SK-N-SH treated with all-trans-retinoic acid at 6 μM for 48 hours (cell line): Measurements from ENCODE around the gene AMY2B.
"Not testable (repeated sequence)": the region's sequence is repeated elsewhere in the genome, so short reads cannot be mapped to it uniquely, and the experiment has no call there.

Experiments
- ATAC-seq: fragments of 200-7000 bp; cut with Tn5 transposase; 3 replicates; pipeline ENCODE4 v1.9.1; 2020; ENCODE audit warnings: mild to moderate bottlenecking, moderate library complexity
- ARNTL ChIP-seq: fragments of 450-650 bp; formaldehyde crosslinking; IDR thresholded peaks from 2 replicates; pipeline ENCODE4 v1.5.0; 2020; ENCODE audit warnings: low read depth, mild to moderate bottlenecking, moderate library complexity, borderline replicate concordance
- BACH2 ChIP-seq: fragments of 250-450 bp; sonication (Bioruptor Pico); IDR thresholded peaks from 2 replicates; pipeline ENCODE4 v1.9.0; 2021; ENCODE audit warnings: mild to moderate bottlenecking, borderline replicate concordance
- CSDC2 ChIP-seq: fragments of 250-450 bp; sonication (Bioruptor Pico); IDR thresholded peaks from 2 replicates; pipeline ENCODE4 v1.5.0; 2020; ENCODE audit warnings: mild to moderate bottlenecking, moderate library complexity
- ESRRG ChIP-seq: fragments of 250-450 bp; sonication (Bioruptor Pico); IDR thresholded peaks from 2 replicates; pipeline ENCODE4 v1.6.1; 2021; ENCODE audit warnings: mild to moderate bottlenecking
- GLIS3 ChIP-seq: fragments of 250-450 bp; sonication (Bioruptor Pico); IDR thresholded peaks from 2 replicates; pipeline ENCODE4 v1.5.0; 2020; ENCODE audit warnings: mild to moderate bottlenecking, moderate library complexity
- ISL1 ChIP-seq: fragments of 250-450 bp; sonication (Bioruptor Pico); IDR thresholded peaks from 2 replicates; pipeline ENCODE4 v2.1.2; 2022; ENCODE audit warnings: mild to moderate bottlenecking, moderate library complexity
- OSR1 ChIP-seq: fragments of 250-450 bp; sonication (Bioruptor Pico); IDR thresholded peaks from 2 replicates; pipeline ENCODE4 v1.8.0; 2022; ENCODE audit warnings: moderate library complexity, mild to moderate bottlenecking, inconsistent platforms
- PPARA ChIP-seq: fragments of 250-450 bp; sonication (Bioruptor Pico); IDR thresholded peaks from 2 replicates; pipeline ENCODE4 v1.5.0; 2020; ENCODE audit warnings: mild to moderate bottlenecking, borderline replicate concordance
- RARB ChIP-seq: fragments of 250-450 bp; sonication (Bioruptor Pico); IDR thresholded peaks from 2 replicates; pipeline ENCODE4 v1.8.0; 2021; ENCODE audit warnings: mild to moderate bottlenecking, moderate library complexity
- SNAI2 ChIP-seq: fragments of 250-450 bp; sonication (Bioruptor Pico); IDR thresholded peaks from 2 replicates; pipeline ENCODE4 v1.5.0; 2020; ENCODE audit warnings: mild to moderate bottlenecking, moderate library complexity
- TCF4 ChIP-seq: fragments of 250-450 bp; sonication (Bioruptor Pico); IDR thresholded peaks from 2 replicates; pipeline ENCODE4 v1.8.0; 2021; ENCODE audit warnings: mild to moderate bottlenecking, moderate library complexity, borderline replicate concordance
- TOX ChIP-seq: fragments of 250-450 bp; sonication (Bioruptor Pico); IDR thresholded peaks from 2 replicates; pipeline ENCODE4 v1.8.0; 2021; ENCODE audit warnings: mild to moderate bottlenecking, moderate library complexity, borderline replicate concordance
- ZC3H10 ChIP-seq: fragments of 250-450 bp; sonication (Bioruptor Pico); IDR thresholded peaks from 2 replicates; pipeline ENCODE4 v1.5.1; 2021; ENCODE audit warnings: mild to moderate bottlenecking, moderate library complexity
- ZFP3 ChIP-seq: fragments of 250-450 bp; sonication (Bioruptor Pico); IDR thresholded peaks from 2 replicates; pipeline ENCODE4 v1.5.0; 2020; ENCODE audit warnings: mild to moderate bottlenecking, moderate library complexity
- ZFP30 ChIP-seq: fragments of 450-650 bp; formaldehyde crosslinking; IDR thresholded peaks from 2 replicates; pipeline ENCODE4 v1.5.0; 2022; ENCODE audit warnings: mild to moderate bottlenecking, moderate library complexity
- ZNF565 ChIP-seq: fragments of 450-650 bp; formaldehyde crosslinking; conservative IDR thresholded peaks from 2 replicates; pipeline ENCODE4 v1.5.0; 2020; ENCODE audit warnings: low read depth, mild to moderate bottlenecking, moderate library complexity
- ZNF70 ChIP-seq: fragments of 450-650 bp; formaldehyde crosslinking; IDR thresholded peaks from 2 replicates; pipeline ENCODE4 v1.5.0; 2020; ENCODE audit warnings: mild to moderate bottlenecking, moderate library complexity
- ZNF8 ChIP-seq: fragments of 450-650 bp; formaldehyde crosslinking; IDR thresholded peaks from 2 replicates; pipeline ENCODE4 v1.5.0; 2020; ENCODE audit warnings: mild to moderate bottlenecking, moderate library complexity
- TF ChIP-seq, protein P1 (sequence below): fragments of 250-450 bp; sonication (Bioruptor Pico); IDR thresholded peaks from 2 replicates; pipeline ENCODE4 v1.8.0; 2020; ENCODE audit warnings: mild to moderate bottlenecking, moderate library complexity, borderline replicate concordance
- TF ChIP-seq, protein P2 (sequence below): fragments of 250-450 bp; sonication (Bioruptor Pico); IDR thresholded peaks from 2 replicates; pipeline ENCODE4 v1.5.1; 2021; ENCODE audit warnings: mild to moderate bottlenecking, moderate library complexity
- TF ChIP-seq, protein P3 (sequence below): fragments of 250-450 bp; sonication (Bioruptor Pico); IDR thresholded peaks from 2 replicates; pipeline ENCODE4 v1.8.0; 2021; ENCODE audit warnings: low read depth, mild to moderate bottlenecking, moderate library complexity, borderline replicate concordance
- TF ChIP-seq, protein P4 (sequence below): fragments of 250-450 bp; sonication (Bioruptor Pico); IDR thresholded peaks from 2 replicates; pipeline ENCODE4 v1.5.1; 2020; ENCODE audit warnings: low read depth, mild to moderate bottlenecking, moderate library complexity

Gene AMY2B

DNA sequence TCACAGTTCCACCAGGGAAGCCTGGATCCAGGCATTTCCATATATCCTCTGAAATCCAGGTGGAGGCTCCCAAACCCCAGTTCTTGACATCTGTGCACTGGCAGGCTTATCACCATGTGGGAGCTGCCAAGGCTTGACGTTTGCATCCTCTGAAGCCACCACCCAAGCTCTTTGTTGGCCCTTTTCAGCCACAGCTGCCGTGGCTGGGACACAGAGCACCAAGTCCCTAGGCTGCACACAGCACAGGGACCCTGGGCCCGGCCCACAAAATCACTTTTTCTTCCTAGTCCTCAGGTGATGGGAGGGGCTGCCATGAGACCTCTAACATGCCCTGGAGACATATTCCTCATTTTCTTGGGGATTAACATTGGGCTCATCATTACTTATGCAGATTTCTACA is 23.5 kb upstream of the AMY2B start:
- no peak for ATAC-seq
- TF ChIP-seq SNAI2 (CRISPR knock-in tag) (no peak), ESRRG (CRISPR knock-in tag) (no peak), TOX (CRISPR knock-in tag) (no peak), ISL1 (CRISPR knock-in tag) (no peak), CSDC2 (CRISPR knock-in tag) (no peak), ZNF565 (CRISPR knock-in tag) (no peak), BACH2 (no peak), ARNTL (no peak), ZNF8 (no peak)
- TF ChIP-seq, protein P1, sequence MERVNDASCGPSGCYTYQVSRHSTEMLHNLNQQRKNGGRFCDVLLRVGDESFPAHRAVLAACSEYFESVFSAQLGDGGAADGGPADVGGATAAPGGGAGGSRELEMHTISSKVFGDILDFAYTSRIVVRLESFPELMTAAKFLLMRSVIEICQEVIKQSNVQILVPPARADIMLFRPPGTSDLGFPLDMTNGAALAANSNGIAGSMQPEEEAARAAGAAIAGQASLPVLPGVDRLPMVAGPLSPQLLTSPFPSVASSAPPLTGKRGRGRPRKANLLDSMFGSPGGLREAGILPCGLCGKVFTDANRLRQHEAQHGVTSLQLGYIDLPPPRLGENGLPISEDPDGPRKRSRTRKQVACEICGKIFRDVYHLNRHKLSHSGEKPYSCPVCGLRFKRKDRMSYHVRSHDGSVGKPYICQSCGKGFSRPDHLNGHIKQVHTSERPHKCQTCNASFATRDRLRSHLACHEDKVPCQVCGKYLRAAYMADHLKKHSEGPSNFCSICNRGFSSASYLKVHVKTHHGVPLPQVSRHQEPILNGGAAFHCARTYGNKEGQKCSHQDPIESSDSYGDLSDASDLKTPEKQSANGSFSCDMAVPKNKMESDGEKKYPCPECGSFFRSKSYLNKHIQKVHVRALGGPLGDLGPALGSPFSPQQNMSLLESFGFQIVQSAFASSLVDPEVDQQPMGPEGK (CRISPR knock-in tag), result no peak

DNA sequence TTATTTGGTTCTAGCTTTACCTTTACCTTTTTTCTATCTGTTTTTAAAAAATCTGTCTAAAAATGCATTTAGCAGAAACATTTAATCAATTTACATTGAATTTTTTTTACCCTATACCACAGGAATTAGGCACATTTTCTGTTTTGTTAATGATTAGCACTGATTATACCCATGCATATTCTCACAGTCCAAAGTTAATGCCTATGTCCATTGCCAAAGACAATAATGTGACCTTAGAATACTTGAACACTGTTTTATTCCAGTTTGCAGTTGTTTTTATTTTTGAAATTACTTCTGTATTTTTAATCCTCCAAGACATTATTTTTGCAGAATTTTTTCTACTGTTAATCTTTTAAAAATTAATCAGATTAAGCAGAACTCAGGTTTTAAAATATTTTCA is 11.0 kb upstream of the AMY2B start:
- no peak for ATAC-seq
- TF ChIP-seq ESRRG (CRISPR knock-in tag), result no peak
- TF ChIP-seq, protein P2, sequence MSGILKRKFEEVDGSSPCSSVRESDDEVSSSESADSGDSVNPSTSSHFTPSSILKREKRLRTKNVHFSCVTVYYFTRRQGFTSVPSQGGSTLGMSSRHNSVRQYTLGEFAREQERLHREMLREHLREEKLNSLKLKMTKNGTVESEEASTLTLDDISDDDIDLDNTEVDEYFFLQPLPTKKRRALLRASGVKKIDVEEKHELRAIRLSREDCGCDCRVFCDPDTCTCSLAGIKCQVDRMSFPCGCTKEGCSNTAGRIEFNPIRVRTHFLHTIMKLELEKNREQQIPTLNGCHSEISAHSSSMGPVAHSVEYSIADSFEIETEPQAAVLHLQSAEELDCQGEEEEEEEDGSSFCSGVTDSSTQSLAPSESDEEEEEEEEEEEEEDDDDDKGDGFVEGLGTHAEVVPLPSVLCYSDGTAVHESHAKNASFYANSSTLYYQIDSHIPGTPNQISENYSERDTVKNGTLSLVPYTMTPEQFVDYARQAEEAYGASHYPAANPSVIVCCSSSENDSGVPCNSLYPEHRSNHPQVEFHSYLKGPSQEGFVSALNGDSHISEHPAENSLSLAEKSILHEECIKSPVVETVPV (CRISPR knock-in tag), result no peak
- no peak for TF ChIP-seq ZNF565 (CRISPR knock-in tag)
- TF ChIP-seq ZNF8, result no peak
- TF ChIP-seq OSR1, result no peak
- no peak for TF ChIP-seq TOX (CRISPR knock-in tag)
- no peak for TF ChIP-seq RARB (CRISPR knock-in tag)
- no peak for TF ChIP-seq ZFP30
- TF ChIP-seq CSDC2 (CRISPR knock-in tag), result no peak
- no peak for TF ChIP-seq ZFP3 (CRISPR knock-in tag)
- TF ChIP-seq SNAI2 (CRISPR knock-in tag), result no peak
- no peak for TF ChIP-seq ZC3H10 (CRISPR knock-in tag)
- TF ChIP-seq ZNF70, result no peak
- TF ChIP-seq BACH2, result no peak
- TF ChIP-seq ARNTL, result no peak
- no peak for TF ChIP-seq GLIS3 (CRISPR knock-in tag)
- TF ChIP-seq, protein P3, sequence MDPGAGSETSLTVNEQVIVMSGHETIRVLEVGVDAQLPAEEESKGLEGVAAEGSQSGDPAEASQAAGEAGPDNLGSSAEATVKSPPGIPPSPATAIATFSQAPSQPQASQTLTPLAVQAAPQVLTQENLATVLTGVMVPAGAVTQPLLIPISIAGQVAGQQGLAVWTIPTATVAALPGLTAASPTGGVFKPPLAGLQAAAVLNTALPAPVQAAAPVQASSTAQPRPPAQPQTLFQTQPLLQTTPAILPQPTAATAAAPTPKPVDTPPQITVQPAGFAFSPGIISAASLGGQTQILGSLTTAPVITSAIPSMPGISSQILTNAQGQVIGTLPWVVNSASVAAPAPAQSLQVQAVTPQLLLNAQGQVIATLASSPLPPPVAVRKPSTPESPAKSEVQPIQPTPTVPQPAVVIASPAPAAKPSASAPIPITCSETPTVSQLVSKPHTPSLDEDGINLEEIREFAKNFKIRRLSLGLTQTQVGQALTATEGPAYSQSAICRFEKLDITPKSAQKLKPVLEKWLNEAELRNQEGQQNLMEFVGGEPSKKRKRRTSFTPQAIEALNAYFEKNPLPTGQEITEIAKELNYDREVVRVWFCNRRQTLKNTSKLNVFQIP (CRISPR knock-in tag), result no peak
- no peak for TF ChIP-seq PPARA (CRISPR knock-in tag)
- no peak for TF ChIP-seq TCF4 (CRISPR knock-in tag)

DNA sequence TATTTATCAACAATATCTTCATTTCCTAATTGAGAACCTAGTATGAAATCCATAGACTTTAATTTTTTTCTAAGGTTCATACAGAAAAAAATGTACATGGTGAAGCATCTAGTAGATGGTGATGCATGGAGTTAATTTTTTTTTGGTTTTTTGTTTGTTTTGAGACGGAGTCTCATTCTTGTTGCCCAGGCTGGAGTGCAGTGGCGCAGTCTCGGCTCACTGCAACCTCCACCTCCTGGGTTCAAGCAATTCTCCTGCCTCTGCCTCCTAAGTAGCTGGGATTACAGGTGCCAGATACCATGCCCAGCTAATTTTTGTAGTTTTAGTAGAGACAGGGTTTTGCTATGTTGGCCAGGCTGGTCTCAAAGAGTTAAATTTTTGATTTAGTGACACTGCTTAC is 10.3 kb upstream of the AMY2B start:
- ATAC-seq, result not testable (repeated sequence)

DNA sequence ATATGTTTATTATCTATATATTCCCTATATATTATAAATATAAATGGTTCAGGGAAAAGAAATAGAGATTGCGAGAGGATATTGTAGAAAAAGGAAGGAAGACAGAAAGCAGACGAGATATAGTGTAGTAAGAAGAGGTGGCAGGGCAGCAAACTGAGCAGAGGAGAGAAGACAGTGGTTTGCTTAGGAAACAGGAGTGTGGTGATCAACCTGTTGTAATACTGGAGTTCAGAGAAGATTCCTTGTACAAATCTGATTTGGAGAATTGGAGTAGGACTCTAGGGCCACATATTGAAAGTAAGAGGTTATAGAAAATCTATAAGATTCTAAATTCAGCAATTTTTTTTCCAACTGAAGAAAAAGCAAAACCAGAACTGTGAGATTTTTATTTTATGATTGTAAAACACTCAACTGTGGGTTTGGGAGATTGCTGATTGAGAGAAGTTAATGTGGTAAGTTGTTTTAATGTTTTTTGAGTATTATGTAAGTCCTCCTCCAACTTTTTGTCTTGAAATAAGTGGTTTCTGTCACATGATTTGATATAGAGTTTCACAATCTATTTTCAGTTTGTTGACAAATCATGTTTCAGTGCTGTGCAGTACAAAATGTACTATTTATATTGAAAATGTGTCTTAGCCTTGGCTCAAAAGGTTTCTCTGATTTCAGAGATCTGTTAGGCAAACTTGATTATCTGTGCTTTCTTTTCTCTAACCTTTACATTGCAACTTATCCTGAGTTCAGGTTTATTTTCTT is 9.6 kb upstream of the AMY2B start:
- ATAC-seq, result no peak

More for the DNA sequence above, 9.6 kb upstream of the AMY2B start:
- TF ChIP-seq TCF4 (CRISPR knock-in tag) (no peak), GLIS3 (CRISPR knock-in tag) (no peak), ESRRG (CRISPR knock-in tag) (no peak), ZC3H10 (CRISPR knock-in tag) (no peak), RARB (CRISPR knock-in tag) (no peak), OSR1 (no peak), ZFP30 (no peak), ARNTL (no peak), ZNF8 (no peak), BACH2 (no peak)
- TF ChIP-seq, protein P1 (CRISPR knock-in tag), result no peak
- TF ChIP-seq, protein P3 (CRISPR knock-in tag), result no peak
- TF ChIP-seq, protein P4, sequence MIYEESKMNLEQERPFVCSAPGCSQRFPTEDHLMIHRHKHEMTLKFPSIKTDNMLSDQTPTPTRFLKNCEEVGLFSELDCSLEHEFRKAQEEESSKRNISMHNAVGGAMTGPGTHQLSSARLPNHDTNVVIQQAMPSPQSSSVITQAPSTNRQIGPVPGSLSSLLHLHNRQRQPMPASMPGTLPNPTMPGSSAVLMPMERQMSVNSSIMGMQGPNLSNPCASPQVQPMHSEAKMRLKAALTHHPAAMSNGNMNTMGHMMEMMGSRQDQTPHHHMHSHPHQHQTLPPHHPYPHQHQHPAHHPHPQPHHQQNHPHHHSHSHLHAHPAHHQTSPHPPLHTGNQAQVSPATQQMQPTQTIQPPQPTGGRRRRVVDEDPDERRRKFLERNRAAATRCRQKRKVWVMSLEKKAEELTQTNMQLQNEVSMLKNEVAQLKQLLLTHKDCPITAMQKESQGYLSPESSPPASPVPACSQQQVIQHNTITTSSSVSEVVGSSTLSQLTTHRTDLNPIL, result no peak
